GM21576 (cell line): Measurements from ENCODE around the gene CSF1.
"Not testable (repeated sequence)": the region's sequence is repeated elsewhere in the genome, so short reads cannot be mapped to it uniquely, and the experiment has no call there.

Source experiments
- ATAC-seq: cut with Tn5 transposase; IDR thresholded peaks from one replicate; pipeline ENCODE4 v1.9.1; 2021; ENCODE audit warnings: mild to moderate bottlenecking, moderate library complexity; ENCODE audit not compliant: unreplicated experiment

The CSF1 gene

GRCh38 chr1:109917768-109918606 lies 7.3 kb downstream of the CSF1 start:
- no peak for ATAC-seq

DNA sequence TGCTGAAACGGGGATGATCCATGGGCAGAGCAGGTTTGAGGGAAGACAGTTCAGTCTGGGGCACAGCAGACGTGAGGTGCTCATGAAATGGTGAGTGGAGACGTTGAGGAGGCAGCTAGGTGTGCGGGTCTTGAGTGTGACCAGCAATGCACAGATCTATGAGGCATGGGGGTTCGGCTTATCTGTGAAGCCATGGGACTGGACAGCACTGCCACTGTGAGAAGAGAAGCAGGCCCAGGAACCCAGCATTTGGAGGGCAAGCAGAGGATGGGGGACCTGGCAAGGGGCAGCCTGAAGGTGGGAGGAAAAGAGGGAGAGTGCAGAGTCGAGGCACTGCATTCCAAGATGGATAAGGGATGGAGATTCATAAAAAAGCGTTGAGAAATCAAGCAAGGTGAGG lies 8.0 kb downstream of the CSF1 start:
- no peak for ATAC-seq

GRCh38 chr1:109919303-109919702 lies 8.7 kb downstream of the CSF1 start:
- ATAC-seq: no peak

DNA sequence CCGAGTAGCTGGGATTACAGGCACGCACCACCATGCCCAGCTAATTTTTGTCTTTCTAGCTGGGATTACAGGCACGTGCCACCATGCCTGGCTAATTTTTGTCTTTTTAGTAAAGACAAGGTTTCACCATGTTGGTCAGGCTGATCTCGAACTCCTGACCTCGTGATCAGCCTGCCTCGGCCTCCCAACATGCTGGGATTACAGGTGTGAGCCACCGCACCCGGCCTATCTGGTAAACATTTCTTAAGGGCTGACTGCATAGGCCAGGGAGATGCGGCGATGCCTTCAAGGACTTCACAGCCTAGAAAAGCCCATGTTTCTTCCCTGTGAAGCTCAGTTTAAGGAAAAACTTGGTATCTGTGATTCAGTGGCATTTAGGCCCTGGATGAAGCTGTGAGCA lies 9.7 kb downstream of the CSF1 start:
- not testable (repeated sequence) for ATAC-seq

DNA sequence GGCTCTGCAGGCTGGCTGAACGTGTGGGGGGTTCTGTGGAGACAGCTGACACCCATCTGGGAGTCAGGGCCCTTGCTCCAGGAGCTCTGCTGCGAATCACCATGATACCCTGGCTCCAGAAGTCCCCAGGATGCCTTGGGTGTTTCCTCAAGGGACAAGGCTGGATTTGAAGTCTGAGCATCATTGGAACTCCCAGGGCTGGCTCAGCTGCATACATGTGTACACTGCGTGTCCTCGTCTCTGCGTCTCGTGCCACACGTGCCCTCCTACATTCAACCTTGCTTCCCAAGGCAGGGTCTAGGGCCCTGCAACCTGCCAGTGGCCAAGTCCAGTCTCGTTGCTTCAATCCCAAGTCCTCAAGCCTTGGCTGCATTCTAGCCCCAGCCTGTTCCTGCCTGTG lies 11.7 kb downstream of the CSF1 start:
- ATAC-seq: no peak

GRCh38 chr1:109923131-109923945 lies 12.7 kb downstream of the CSF1 start:
- ATAC-seq: no peak

GRCh38 chr1:109923946-109924275 lies 13.3 kb downstream of the CSF1 start:
- no peak for ATAC-seq

DNA sequence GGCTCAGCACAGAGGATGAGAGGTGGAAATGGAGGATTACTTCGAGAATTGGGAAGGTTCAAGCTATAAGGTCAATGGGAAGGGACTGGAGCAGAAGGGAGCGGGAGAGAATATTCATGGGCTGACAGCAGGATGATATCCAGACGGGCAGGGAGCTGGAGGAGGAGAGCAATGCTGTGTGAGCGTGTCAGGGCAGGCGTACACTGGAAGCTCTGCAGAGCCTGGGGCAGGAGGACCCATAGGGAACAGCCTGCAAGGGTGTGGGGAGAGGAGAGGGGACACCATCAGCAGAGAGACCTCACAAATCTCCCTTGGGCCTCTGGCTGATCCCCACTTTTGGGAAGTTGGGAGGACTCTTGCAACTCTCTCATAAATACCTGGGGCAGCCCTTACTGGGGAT lies 13.7 kb downstream of the CSF1 start:
- no peak for ATAC-seq

DNA sequence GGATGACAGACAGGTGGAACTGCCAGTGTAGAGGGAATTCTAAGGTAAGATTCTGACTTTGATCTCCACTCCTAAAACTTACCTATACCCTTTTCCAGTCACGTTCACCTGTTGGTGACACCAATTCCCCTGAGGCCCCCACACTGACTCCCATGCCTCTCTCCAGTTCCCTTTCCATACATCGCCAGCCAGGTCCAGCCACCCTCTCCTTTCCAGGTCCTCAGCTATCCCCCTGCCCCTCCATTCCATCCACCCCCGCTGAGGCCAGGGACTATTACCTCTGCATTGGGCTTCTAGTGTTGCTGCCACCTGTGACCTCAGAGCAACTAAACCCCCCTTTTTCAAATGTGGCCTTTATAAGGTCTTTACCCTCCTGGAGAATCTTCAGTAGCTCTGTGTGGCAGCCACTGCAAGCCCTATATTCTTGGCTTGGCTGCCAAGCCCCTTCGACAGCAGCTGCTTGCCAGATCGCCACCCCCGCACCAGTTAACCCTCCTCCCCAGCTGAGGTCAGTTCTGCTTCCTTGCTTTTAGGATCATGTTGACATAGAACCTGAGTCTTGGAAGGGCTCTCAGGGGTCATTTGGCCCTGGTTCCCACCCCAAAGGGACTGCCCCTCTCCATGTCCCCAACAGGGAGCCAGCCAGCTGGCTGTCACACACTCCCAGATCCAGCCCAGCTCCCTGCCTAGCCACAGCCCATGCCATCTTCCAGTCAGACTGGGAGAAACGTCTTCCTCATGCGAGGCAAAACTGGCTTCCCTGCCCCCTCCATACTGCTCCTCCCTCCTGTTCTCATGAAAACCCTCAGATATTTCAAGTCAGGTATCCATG lies 14.7 kb downstream of the CSF1 start:
- no peak for ATAC-seq

DNA sequence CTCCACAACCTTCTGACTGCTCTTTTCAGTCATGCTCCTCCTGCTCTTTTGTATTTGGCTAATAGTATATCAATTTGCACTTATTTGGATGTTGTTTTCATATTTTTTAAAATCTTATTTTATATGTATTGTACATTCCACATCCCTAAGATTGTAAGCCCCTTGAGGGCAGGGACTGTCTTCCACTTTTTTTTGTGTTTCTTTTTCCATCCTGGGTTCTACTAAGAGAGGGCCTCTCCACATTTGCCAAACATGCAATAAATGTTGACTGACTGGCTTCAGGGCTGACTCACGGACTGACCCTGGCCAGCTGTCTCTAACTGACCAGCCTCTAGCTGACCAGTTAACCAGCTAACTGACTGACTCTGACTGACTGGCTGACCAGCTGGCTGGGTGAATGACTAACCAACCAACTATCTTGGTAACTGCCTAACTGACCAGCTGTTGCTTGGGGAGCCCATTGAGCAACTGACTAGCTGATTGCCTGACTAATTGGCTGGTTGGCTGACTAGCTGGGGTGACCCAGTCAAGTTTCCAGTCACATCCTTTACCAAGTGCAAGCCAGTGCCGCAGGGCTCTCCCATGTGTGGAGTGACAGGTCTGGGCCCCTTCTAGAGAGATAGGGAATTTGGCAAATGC lies 16.1 kb downstream of the CSF1 start:
- no peak for ATAC-seq

DNA sequence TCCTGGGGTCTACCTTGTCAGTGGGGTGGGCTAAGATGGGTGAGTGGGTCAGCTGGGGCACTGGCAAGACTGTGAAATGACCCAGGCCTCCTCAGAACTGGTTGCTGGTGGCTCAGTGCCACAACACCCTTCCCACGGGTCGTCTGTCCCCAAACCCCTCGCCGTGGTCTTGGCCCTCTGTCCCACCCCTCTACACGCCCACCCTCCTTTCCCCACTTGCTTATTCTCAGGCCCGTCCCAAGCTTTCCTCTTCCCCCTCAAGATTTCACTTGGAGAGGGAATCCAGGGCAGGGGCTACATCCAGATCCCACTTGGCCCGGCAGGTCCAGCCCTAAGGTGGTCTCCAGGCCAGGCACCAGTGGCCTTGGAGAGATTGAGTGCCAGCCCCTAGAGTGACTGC lies 16.7 kb downstream of the CSF1 start:
- ATAC-seq: no peak

DNA sequence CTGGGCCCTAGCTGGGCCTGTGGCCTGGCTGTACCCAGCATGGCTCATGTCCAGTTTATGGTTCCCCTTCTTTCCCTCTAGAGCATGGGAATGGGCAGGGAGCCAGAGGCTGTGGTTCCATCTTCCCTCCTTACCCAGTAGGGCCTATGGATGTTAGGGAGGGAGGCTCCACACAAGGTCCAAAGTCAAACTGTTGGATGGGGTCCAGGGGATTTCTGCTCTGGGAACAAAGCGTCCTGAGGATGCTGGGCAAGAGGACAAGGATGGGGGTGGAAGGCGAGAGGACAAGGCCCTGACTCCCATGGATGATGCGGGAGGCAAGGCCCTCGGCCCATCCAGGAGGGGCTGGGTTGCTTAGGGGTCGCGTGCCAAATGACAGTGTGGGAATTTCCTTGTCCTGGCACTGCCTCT lies 17.3 kb downstream of the CSF1 start:
- ATAC-seq: no peak

GRCh38 chr1:109928591-109929111 lies 18.0 kb downstream of the CSF1 start:
- no peak for ATAC-seq

- no peak for ATAC-seq
Observed at GRCh38 chr1:109929170-109929569, 18.5 kb downstream of the CSF1 start.

- ATAC-seq: no peak
Observed at GRCh38 chr1:109929588-109930251, 19.1 kb downstream of the CSF1 start.

DNA sequence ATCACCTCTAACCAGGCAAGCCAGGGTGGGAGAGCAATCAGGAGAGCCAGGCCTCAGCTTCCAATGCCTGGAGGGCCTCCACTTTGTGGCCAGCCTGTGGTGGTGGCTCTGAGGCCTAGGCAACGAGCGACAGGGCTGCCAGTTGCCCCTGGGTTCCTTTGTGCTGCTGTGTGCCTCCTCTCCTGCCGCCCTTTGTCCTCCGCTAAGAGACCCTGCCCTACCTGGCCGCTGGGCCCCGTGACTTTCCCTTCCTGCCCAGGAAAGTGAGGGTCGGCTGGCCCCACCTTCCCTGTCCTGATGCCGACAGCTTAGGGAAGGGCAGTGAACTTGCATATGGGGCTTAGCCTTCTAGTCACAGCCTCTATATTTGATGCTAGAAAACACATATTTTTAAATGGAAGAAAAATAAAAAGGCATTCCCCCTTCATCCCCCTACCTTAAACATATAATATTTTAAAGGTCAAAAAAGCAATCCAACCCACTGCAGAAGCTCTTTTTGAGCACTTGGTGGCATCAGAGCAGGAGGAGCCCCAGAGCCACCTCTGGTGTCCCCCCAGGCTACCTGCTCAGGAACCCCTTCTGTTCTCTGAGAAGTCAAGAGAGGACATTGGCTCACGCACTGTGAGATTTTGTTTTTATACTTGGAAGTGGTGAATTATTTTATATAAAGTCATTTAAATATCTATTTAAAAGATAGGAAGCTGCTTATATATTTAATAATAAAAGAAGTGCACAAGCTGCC lies 19.8 kb downstream of the CSF1 start:
- no peak for ATAC-seq

GRCh38 chr1:109931189-109931731 lies 20.6 kb downstream of the CSF1 start:
- no peak for ATAC-seq

- no peak for ATAC-seq
Observed at GRCh38 chr1:109931911-109932636, 21.4 kb downstream of the CSF1 start.

DNA sequence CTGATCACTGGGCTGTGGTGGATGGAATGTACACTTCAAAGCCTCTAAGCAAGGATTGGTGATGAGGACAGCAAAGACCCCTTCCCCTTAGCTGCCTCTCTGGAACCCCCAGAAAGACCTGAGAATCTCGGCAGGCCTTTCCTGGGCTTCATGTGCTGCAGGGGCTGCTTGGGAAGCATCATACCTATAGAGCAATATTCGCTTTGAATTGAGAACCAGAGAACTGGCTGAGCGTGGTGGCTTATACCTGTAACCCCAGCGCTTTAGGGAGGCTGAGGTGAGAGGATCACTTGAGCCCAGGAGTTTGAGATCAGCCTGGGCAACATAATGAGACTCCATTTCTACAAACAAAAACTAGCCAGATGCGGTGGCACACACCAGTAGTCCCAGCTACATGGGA lies 22.0 kb downstream of the CSF1 start:
- ATAC-seq: no peak
